Measurements from ENCODE around the gene C1QTNF6. TPM values are rescaled to one million over a fixed set of nuclear protein-coding genes. Genes with fewer than 3 reads are reported as not detected.

Gene C1QTNF6
- polyA plus RNA-seq, 2 of the 4 experiments (the other 2 are of a cell fraction): 18.6 to 24.5 TPM

DNA sequence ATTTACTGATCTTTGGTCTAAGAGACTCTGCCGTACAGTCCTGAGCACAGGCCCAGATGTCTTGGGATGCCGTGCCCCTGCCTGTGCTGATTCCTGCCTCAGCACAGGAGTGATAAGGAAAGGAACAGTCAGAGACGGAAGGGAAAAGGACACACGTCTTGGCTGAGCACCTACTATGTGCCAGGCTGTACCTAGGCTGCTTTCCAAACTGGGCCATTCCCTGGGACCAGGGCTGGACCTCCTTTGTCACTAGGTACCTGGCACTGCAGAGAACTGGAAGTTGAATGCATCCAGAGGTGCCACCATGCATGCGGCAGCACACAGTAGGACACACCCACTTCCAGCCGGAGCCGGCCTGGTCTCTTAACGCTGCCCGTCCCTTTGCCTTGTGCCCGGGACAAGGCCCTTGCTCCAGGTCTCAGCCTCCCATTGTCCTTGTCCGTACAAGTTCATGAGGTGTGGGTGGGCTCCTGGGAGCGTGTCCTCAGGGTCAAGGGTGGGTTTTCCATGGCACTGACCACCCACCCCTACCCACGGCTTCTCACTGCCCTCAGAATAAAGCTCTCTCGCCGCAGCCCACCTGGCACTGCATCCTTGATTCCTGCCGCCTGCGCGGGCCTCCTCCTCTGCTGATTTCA, 25.3 kb upstream of the C1QTNF6 start:
- ATAC-seq (no peak), FAIRE-seq (no peak), DNase-seq (ENCODE audit: low read depth in 1 of 2, low spot score in 1 of 2) (no peak)
- Histone ChIP-seq H3K4me1 (no peaks in the 10 kb centered on the region), H3K4me2 (no peak overlapping the region), H3K4me3 (no peak overlapping the region), H3K9me3 (no peaks in the 10 kb centered on the region), H3K27ac (no peak overlapping the region)
- CTCF ChIA-PET: interaction anchor here (1.0 kb wide), 1 partner anchor 14 kb away, joined by 4 read pairs; no protein-coding TSS in a partner anchor
- TF ChIP-seq HOXB5 (CRISPR knock-in tag; IDR thresholded peaks at IDR 0.05): no peak
- TF ChIP-seq EP300 (IDR thresholded peaks at IDR 0.05): no peak
- POLR2A ChIA-PET: no interaction called here
- WGBS (ENCODE audit: missing lambda C conversion rate): 88% methylated on average over 14 of the region's 18 CpGs

- no peaks in the 10 kb centered on the region for H3K9me3 ChIP-seq
- no peak for TF ChIP-seq CTCF (IDR thresholded peaks at IDR 0.05)
- no peak for TF ChIP-seq HOXB13 (CRISPR knock-in tag; IDR thresholded peaks at IDR 0.05; ENCODE audit: low read depth)
- TF ChIP-seq HOXB5 (CRISPR knock-in tag; IDR thresholded peaks at IDR 0.05): no peak
- no peaks in the 10 kb centered on the region for H3K4me1 ChIP-seq
- DNase-seq (ENCODE audit: low read depth in 1 of 2, low spot score in 1 of 2) (no peak), ATAC-seq (peak; percentile 31 to 36; a peak in 2 of 6 replicates), FAIRE-seq (no peak)
- ChIA-PET POLR2A (no interaction called here), CTCF (interaction anchor here (0.7 kb wide), 1 partner anchor 10 kb away, joined by 3 read pairs; no protein-coding TSS in a partner anchor)
- no peak within 1 kb of the TSS for H3K4me3 ChIP-seq
- no peak within 1 kb of the TSS for H3K27ac ChIP-seq
- 60% methylated on average over 11 of the region's 23 CpGs for WGBS (ENCODE audit: missing lambda C conversion rate)
- no peak within 1 kb of the TSS for H3K4me2 ChIP-seq
These were observed 24.3 kb upstream of the C1QTNF6 start, which contains the start of gene SSTR3 for GRCh38 chr22:37212174-37212906. Gene SSTR3, minus strand, starts transcription at chr22:37212477. Its CDS starts 4,674 bp downstream, at chr22:37207803.

- Histone ChIP-seq H3K4me1 (no peaks in the 10 kb centered on the region), H3K9me3 (no peaks in the 10 kb centered on the region), H3K27ac (no peak overlapping the region), H3K4me2 (no peak overlapping the region), H3K4me3 (no peak overlapping the region)
- POLR2A ChIA-PET: no interaction called here
- TF ChIP-seq, protein P1, sequence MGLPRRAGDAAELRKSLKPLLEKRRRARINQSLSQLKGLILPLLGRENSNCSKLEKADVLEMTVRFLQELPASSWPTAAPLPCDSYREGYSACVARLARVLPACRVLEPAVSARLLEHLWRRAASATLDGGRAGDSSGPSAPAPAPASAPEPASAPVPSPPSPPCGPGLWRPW (IDR thresholded peaks at IDR 0.05): no peak
- TF ChIP-seq CBX8 (IDR thresholded peaks at IDR 0.05) (no peak), MAX (IDR thresholded peaks at IDR 0.05) (no peak), NFE2L2 (conservative IDR thresholded peaks at IDR 0.05; ENCODE audit: low read length) (no peak), PBX3 (IDR thresholded peaks at IDR 0.05) (no peak)
- WGBS (ENCODE audit: missing lambda C conversion rate): 93% methylated on average over 2 of the region's 6 CpGs
- DNase-seq (ENCODE audit: low read depth in 1 of 2, low spot score in 1 of 2): no peak
- CTCF ChIA-PET: no interaction called here
- no peak for FAIRE-seq
- no peak for ATAC-seq
These were observed 23.8 kb upstream of the C1QTNF6 start for GRCh38 chr22:37211866-37212173.

DNA sequence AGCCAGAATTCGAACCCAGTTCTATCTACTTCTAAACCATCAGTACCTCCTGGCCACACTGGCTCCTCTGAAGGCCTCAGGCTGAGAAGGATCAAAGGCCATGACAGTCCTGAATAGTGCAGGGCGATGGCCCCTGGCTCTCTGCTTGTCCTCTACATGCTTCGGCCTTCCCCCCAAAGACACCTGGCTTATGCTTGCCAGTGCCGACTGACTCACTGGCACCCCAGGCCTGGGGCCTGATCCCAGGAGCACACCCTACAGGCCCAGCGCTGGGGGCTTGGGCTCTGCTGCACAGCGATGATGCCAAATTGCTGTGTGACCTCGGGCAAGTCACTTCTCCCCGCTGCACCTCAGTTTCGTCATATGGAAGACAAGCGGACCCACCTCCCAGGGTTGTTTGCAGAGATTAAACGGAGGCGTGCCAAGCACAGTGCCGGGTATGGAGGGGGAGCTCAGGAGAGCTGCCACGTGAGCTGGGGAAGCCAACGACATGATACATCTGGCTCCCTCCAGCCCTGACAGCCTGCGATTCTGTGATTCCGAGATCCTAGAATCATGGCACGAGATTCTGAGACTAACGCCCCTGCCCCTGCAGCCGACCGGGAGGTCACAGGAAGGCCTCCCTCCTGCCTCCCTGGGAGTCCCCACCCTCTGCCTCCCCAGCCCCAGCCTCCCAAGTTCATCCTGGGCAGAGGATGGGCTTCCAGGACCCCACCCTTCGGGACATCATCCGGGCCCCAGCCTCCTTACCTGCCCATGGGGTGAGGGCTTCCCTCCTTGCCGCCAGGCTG, 23.2 kb upstream of the C1QTNF6 start:
- ATAC-seq (no peak), DNase-seq (ENCODE audit: low read depth in 1 of 2, low spot score in 1 of 2) (no peak), FAIRE-seq (no peak)
- 81% methylated on average over 14 of the region's 24 CpGs for WGBS (ENCODE audit: missing lambda C conversion rate)
- Histone ChIP-seq H3K4me2 (no peak overlapping the region), H3K4me1 (no peaks in the 10 kb centered on the region), H3K4me3 (no peak overlapping the region), H3K9me3 (no peaks in the 10 kb centered on the region), H3K27ac (no peak overlapping the region)
- TF ChIP-seq MAX (IDR thresholded peaks at IDR 0.05) (no peak), CTCF (IDR thresholded peaks at IDR 0.05) (no peak), BHLHE40 (IDR thresholded peaks at IDR 0.05; ENCODE audit: low read depth, low read length) (no peak), FOSL2 (IDR thresholded peaks at IDR 0.05) (no peak), FOSL2 (CRISPR knock-in tag; IDR thresholded peaks at IDR 0.05) (no peak), NPAS2 (CRISPR knock-in tag; IDR thresholded peaks at IDR 0.05; ENCODE audit: borderline replicate concordance) (no peak), POLR2AphosphoS2 (conservative IDR thresholded peaks at IDR 0.05; ENCODE audit: low read length) (no peak), KDM5A (IDR thresholded peaks at IDR 0.05) (no peak)
- ChIA-PET POLR2A (no interaction called here), CTCF (interaction anchor here (1.1 to 4.6 kb wide), 4 partner anchors 11 to 55 kb away, joined by 3 to 28 read pairs (median 8); no protein-coding TSS in a partner anchor)

All from A549 (cell line).